GM21526 (cell line): ENCODE measurements around the gene PRR20E.
"Not testable (repeated sequence)": the region's sequence is repeated elsewhere in the genome, so short reads cannot be mapped to it uniquely, and the experiment has no call there.

Source experiments
- ATAC-seq: cut with Tn5 transposase; IDR thresholded peaks from one replicate; pipeline ENCODE4 v1.9.1; 2021; ENCODE audit warnings: moderate library complexity; ENCODE audit not compliant: unreplicated experiment, low FRiP score

The PRR20E gene

GRCh38 chr13:57166897-57167296 is at the start of gene PRR20E:
Gene PRR20E, plus strand, starts transcription at chr13:57167197. Its CDS starts 387 bp downstream, at chr13:57167584.
- not testable (repeated sequence) for ATAC-seq

DNA sequence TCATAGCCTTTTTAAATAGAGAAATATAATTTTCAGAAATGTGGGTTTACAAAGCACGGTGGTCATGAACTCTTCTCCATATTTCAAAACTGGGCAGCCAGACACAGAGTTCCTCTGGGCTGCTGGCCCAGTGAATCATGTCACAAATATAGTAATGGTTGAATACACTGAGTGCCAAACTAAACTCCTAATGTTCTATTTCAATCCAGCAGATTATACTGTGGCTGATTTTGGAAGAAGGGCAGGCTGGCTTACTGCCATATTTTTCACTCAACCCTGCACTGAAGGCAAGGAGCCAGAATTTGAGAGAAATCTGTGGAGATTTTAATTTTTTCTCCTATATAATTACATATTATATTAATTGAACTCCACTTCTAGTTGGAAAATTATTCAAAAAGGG is 43.3 kb upstream of the PRR20E start:
- ATAC-seq = no peak

DNA sequence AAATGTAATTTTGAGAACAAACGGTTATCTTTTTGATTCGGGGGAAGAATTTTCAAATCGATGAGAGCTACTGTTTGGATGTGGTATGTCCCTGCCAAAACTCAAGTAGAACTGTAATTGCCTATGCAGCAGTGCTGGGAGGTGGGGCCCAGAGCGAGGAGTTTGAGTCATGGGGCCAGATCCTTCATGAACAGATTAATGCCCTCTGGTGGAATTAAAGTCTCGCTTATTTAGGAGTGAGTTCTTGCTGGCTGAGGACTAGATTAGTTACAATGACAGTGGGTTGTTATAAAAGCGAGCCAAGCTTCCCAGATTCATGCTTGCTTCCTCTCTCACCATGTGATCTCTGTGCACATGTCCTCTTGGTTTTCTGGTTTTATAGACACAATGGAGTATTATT is 38.1 kb upstream of the PRR20E start:
- no peak for ATAC-seq

DNA sequence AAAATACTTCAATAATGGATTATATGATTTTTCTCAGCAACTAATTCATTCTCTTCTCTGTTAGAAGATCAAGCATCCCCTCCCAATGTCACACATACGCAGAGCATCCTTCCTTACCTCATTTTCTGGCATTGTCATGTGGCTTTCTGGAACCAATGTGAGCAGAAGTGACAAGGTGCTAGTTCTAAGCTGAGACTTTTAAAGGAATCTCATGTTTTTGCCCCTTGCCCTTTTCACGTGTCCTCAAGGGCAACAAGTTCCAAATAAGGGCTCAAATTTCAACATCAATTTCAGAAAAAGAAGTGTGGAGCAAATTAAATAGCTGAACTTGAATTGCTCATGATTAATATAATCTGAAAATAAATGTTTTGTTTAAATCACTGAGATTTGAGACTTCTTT is 30.9 kb upstream of the PRR20E start:
- no peak for ATAC-seq

- ATAC-seq = no peak
These were observed 29.4 kb upstream of the PRR20E start for GRCh38 chr13:57137585-57137984.

- ATAC-seq = no peak
These were observed 28.0 kb upstream of the PRR20E start for GRCh38 chr13:57138988-57139387.

- ATAC-seq = not testable (repeated sequence)
These were observed 27.2 kb upstream of the PRR20E start for GRCh38 chr13:57139781-57140180.

DNA sequence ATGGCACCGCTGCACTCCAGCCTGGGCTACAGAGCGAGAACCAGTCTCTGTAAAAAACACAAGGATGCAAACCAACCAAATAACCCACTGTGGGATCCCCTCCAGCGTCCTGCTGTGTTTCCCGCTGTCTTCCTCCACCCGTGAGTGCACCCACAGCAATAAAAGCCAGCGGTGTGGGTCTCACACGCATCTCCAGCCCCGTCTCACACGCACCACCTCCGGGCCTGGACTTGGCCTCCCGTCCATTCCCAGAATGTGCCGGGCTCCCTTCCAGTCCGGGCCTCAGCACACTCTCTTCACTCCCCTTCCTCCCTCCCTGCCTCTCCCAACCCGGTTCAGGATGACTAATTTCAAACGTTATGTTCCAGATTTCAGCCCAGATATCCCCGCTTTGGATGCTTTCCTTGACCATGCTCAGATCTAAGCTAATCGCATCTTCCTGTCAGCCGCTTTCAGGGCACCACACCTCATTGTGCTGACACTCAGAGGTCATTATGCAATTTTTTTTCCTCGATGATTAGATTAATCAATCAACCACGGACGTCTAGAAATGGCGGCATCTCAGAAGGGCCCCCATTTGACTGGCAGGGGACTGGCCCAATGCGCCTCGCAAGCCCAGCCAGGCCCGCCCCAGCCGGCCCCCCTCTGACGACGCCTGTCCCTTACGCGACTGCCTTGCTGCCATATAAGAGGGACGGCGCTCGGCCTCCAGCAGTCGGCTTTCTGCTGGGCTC is 26.6 kb upstream of the PRR20E start, which contains the start of gene PRR20A:
PRR20A (plus strand) TSS at position 684 of the 734 bp plus-strand sequence. CDS start 387 bp downstream, outside the sequence.
- ATAC-seq = not testable (repeated sequence)

DNA sequence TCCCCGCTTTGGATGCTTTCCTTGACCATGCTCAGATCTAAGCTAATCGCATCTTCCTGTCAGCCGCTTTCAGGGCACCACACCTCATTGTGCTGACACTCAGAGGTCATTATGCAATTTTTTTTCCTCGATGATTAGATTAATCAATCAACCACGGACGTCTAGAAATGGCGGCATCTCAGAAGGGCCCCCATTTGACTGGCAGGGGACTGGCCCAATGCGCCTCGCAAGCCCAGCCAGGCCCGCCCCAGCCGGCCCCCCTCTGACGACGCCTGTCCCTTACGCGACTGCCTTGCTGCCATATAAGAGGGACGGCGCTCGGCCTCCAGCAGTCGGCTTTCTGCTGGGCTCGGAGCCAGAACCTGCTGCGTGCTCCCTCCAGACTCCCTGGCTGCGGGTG is 19.8 kb upstream of the PRR20E start, which contains the start of gene PRR20B:
PRR20B (plus strand) TSS at position 301 of the 400 bp plus-strand sequence. CDS start 387 bp downstream, outside the sequence.
- not testable (repeated sequence) for ATAC-seq

- ATAC-seq = not testable (repeated sequence)
These were observed 18.9 kb upstream of the PRR20E start for GRCh38 chr13:57148106-57148505.

- not testable (repeated sequence) for ATAC-seq
These were observed 13.2 kb upstream of the PRR20E start, which contains the start of gene PRR20C for GRCh38 chr13:57153761-57154160. Gene PRR20C, plus strand, starts transcription at chr13:57154061. Its CDS starts 387 bp downstream, at chr13:57154448.

DNA sequence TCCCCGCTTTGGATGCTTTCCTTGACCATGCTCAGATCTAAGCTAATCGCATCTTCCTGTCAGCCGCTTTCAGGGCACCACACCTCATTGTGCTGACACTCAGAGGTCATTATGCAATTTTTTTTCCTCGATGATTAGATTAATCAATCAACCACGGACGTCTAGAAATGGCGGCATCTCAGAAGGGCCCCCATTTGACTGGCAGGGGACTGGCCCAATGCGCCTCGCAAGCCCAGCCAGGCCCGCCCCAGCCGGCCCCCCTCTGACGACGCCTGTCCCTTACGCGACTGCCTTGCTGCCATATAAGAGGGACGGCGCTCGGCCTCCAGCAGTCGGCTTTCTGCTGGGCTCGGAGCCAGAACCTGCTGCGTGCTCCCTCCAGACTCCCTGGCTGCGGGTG is 6.7 kb upstream of the PRR20E start, which contains the start of gene PRR20D:
PRR20D (plus strand) TSS at position 301 of the 400 bp plus-strand sequence. CDS start 387 bp downstream, outside the sequence.
- not testable (repeated sequence) for ATAC-seq

DNA sequence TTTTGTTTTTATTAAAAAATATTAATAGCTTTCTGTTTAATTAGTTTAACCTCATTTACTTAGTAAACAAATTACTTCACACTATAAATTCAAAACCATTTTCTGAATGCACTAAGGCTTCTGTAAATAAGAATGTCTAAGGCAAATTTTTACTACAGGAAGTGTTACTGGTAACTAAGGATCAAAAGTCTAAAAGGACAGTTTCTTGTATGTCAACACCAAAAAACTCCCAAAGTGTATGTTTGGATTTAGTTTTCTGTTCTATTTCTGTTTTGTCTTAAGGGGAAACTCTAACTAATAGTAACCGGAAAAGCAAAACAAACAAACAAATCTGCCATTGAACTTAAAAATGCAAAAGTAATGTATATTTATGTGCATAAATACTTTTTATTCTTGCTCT is 24.7 kb downstream of the PRR20E start:
- no peak for ATAC-seq

DNA sequence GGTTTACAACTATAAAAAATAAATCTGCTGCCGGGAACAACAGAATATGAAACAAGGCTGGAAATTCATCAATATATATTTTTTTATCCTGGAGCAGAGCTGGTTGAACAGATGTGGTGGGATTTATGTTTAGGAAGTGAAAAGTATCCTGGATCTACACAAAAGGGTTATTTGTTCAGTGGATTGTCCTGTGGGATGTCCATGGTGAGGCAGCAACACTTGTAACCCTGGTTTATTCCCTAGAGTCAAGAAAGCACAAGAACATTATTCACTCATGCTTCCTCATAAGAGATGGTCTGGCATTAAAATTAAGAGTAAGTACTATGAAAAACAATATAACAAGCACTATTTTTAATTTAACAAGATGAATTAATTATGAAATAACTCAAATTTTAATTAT is 46.0 kb downstream of the PRR20E start:
- no peak for ATAC-seq
